Hematopoietic multipotent progenitor cell (in vitro differentiated cells): ENCODE results near the gene SDR9C7. TPM values are rescaled to one million over a fixed set of nuclear protein-coding genes. Genes with fewer than 3 reads are reported as not detected.
"Not testable (repeated sequence)": the region's sequence is repeated elsewhere in the genome, so short reads cannot be mapped to it uniquely, and the experiment has no call there.

ENCODE experiments used
- DNase-seq, 3 donors: peaks; one replicate each; pipeline ENCODE4 v3.0.0-alpha.2; 2011 to 2015; ENCODE audit warnings: low read depth in 2 of 3, low spot score in 2 of 3
- total RNA-seq: library from RNA; depleted of rRNA; stranded (reverse); fragments of >200 nt; gene quantifications from one replicate; pipeline ENCODE4 v1.2.3, GENCODE V29; 2012

SDR9C7 gene
- not detected for total RNA-seq

DNA sequence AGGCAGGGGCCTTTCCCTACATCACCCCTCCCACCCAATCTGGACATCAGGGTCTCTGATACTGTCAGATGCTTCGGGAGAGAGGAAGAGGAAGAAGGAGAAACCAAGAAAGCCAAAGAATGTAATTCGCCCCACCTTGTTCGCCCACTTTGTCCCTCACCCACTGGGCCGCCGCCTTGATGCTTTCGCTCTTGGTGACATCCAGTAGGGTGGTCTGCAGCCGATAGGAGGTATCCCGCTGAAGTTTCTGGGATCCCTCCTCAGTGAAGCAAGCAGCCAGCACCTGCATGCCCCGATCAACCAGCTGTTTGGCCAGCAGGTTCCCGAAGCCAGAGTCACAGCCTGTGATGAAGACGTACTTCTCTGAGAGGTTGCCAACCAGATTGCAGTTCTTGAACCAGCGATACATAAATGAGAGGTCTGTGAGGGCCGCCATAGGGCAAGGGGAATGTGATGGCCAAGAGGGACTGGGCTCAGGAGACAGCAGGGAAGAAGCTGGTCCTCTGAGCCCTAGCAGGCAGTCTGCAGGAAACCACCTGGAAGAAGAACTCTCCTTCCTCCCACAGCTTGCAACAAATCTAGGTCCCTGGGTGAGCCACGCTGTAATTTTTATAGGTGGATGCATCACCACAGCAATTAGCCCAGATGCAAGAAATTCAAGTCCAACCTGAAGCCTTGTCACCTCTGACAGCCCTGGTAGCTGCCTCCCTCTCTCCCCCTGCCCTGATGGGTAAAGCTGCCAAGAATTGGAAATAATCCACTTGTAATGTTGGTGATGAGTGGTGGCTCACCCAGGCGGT is at the start of gene SDR9C7:
SDR9C7 (minus strand) TSS at position 583 of the 800 bp plus-strand sequence; CDS start at position 436, 147 bp downstream.
- no peak for DNase-seq

DNA sequence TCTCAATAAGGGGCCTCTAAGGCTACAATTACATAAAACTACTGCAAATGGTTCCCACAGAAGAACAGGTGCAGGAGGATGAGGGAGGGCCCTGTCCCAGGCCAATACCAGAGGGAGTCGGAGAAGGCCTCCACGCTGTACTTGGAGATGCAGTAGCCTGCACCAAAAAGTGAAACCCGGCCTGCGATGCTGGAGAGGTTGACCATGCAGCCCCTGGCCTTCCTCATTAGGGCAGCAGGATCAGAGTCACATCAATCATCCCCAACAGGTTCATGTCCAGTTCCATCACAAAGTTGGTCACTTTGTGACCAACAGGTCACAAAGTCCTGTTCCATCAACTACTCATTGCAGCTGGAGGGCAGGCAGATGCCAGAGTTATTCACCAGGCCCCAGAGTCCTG is 49.2 kb upstream of the SDR9C7 start:
- DNase-seq = no peak

DNA sequence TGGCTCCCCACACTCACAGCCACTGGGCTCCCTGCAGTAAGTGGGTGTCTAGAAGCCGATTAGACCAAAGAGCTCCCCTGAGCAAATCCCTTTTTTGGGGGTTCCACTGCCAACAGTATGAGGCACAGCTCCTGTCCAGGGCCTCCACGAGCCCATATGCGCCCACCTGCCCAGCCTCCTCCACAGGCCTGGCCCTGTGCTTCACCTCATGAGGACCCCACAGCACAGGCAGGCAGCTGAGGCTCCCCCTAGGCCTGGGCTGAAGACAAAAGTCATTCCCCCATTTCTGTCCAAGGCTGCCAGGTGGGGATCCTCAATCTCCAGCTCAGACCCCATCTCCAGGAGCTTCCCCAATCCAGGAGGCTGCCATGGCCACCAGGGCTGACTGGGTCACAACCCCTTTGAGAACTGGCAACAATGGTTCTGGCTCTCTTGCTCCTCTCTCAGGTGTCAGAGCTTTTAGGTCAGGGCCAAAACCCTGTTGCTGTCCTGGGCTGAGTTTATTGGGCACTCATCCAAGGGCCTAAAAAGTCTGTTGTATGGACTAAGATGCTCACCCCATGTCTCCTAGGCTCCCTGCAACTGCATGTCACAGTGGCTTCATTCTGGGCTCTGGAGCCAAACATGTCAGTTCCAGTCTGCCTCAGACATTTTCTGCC is 48.5 kb upstream of the SDR9C7 start:
- DNase-seq = not testable (repeated sequence)

DNA sequence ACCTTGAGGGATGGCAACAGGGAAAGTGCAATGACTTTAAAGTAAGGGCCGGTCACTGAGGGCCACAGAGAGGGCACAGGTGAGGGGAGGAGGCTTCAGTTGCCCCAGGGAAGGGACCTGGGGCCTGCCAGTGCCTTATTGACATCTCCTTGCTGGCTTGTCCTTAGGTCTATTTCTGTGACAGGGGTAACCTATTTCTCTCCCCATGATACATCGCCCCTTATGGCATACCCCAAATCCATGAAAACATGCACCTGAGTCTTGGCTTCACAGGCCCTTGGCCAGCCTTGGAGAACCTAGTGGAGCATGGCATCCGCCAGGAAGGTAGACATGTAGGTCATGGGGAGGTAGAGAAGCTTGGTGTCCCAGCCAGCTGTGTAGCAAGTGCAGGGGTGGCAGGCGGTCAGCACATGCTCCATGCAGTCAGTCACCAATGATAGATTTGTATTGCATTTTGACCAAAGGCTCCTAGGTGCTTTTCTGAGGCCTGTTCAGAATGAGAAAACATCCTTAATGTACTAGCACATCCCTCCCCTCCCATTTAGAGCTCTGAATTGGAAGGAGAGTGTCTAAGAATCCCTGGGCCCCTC is 46.8 kb upstream of the SDR9C7 start:
- no peak for DNase-seq

DNA sequence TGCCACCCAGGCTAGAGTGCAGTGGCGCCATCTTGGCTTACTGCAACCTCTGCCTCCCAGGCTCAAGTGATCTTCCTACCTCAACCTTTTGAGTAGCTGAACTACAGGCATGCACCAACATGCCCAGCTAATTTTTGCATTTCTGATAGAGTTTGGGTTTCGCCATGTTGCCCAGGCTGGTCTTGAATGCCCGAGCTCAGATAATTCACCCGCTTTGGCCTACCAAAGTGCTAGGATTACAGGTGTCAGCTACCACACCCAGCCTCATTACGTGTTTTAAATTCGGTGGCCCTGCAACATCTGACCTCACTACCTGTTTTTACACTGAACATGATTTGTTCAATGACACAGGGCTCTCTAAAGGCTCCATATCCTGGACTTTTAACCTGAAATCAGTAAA is 46.1 kb upstream of the SDR9C7 start:
- no peak for DNase-seq

DNA sequence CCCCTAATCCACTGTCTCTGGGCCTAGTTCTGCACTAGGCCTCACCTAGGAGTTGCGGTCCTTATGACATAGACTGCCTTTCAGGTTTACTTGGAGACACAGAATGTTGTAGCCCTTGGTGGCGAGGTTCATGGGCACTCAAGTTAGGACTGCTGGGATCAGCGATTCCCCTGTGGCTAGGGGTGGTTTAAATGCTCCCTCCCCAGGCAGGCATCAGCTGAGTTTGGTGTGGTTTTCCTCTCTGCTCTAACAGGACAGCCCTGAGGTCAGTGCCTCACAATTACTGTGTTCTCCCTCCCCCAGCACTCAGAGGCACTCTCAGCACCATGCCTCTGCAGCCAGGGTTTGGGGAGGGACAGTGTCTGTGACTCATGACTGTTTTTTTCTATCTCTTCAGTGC is 45.4 kb upstream of the SDR9C7 start:
- no peak for DNase-seq

DNA sequence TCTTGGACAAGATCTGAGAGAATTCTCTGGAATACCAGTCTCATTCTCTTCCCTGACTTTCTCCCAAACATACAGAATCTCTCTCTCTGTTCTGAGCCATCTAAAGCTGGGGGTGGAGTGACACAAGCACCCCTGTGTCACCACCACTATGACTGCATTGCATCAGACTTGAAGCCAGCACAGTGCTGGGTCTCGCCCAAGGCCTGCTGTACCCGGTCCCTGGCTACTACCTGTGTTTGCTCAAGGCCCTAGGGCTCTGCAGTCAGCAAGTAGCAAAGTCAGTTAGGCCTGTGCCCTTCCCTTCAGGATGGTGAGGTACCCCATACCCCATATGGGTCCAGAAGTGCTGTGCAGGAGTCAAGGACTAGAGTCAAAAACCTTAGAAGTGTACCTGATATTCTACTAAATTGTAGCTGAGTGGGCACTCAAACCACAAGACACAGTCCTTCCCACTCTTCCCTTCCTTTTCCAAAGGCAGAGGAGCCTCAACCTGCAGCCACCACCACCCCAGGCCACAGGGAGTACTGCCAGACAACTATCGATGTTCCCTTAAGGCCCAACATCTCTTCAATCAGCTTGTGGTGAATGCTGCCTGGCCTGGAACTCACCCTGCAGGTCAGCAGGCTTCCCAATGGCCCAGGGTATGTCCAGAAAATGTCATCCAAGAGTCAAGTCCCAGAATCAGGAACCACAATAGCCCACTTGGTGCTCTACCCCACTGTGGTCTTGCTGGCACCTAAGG is 44.4 kb upstream of the SDR9C7 start:
- no peak for DNase-seq

DNA sequence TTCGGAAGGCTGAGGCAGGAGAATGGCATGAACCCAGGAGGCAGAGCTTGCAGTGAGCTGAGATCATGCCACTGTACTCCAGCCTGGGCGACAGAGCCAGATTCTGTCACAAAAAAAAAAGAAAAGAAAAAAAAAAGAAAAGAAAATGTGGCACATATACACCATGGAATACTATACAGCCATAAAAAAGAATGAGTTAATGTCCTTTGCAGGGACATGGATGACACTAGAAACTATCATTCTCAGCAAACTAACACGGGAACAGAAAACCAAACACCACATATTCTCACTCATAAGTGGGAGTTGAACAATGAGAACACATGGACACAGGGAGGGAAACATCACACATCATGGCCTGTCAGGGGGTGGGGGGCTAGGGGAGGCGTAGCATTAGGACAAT is 43.2 kb upstream of the SDR9C7 start:
- not testable (repeated sequence) for DNase-seq

DNA sequence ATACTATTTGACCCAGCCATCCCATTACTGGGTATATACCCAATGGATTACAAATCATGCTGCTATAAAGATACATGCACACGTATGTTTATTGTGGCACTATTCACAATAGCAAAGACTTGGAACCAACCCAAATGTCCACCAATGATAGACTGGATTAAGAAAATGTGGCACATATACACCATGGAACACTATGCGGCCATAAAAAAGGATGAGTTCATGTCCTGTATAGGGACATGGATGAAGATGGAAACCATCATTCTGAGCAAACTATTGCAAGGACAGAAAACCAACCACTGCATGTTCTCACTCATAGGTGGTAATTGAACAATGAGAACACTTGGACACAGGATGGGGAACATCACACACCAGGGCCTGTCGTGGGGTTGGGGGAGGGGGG is 40.0 kb upstream of the SDR9C7 start:
- DNase-seq = not testable (repeated sequence)

DNA sequence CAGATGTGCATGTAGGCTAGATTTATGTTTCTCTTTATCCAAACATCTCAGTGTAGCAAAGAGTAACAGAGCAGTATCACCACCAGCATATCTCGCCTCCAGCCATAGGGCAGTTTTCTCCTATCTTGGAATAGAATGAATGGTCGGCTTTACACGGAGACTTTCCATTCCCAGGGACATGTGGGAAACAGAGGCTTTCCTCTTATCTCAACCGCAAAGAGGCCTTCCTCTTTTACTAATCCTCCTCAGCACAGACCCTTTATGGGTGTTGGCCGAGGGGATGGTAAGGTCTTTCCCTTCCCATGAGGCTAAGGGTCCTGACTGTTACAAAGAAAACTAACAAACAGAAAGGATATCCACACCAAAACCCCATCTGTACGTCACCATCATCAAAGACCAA is 34.7 kb upstream of the SDR9C7 start:
- not testable (repeated sequence) for DNase-seq

DNA sequence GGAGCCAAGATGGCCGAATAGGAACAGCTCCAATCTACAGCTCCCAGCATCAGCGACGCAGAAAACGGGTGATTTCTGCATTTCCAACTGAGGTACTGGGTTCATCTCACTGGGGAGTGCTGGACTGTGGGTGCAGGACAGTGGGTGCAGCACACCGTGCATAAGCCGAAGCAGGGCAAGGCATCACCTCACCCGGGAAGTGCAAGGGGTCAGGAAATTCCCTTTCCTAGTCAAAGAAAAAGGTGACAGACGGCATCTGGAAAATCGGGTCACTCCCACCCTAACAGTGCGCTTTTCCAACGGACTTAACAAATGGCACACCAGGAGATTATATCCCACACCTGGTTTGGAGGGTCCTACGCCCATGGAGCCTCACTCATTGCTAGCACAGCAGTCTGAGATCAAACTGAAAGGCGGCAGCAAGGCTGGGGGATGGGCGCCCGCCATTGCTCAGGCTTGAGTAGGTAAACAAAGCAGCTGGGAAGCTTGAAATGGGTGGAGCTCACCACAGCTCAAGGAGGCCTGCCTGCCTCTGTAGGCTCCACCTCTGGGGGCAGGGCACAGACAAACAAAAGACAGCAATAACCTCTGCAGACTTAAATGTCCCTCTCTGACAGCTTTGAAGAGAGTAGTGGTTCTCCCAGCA is 31.9 kb upstream of the SDR9C7 start:
- DNase-seq = not testable (repeated sequence)

DNA sequence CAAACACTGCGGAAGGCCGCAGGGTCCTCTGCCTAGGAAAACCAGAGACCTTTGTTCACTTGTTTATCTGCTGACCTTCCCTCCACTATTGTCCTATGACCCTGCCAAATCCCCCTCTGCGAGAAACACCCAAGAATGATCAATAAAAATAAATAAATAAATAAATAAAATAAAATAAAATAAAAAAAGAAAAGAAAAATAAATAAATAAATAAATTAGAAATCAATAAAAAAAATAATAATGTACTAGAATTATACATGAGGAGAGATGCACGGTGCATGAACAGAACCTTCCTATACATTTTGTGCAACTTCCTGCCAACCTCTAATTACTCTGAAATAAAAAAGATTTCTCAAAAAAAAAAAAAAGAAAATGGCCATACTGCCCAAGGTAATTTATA is 30.9 kb upstream of the SDR9C7 start:
- not testable (repeated sequence) for DNase-seq

DNA sequence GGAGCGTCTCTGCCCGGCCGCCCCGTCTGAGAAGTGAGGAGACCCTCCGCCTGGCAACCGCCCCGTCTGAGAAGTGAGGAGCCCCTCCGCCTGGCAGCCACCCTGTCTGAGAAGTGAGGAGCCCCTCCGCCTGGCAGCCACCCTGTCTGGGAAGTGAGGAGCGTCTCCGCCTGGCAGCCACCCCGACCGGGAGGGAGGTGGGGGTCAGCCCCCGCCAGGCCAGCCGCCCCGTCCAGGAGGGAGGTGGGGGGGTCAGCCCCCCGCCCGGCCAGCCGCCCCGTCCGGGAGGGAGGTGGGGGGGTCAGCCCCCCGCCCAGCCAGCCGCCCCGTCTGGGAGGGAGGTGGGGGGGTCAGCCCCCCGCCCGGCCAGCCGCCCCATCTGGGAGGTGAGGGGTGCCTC is 29.3 kb upstream of the SDR9C7 start:
- not testable (repeated sequence) for DNase-seq

DNA sequence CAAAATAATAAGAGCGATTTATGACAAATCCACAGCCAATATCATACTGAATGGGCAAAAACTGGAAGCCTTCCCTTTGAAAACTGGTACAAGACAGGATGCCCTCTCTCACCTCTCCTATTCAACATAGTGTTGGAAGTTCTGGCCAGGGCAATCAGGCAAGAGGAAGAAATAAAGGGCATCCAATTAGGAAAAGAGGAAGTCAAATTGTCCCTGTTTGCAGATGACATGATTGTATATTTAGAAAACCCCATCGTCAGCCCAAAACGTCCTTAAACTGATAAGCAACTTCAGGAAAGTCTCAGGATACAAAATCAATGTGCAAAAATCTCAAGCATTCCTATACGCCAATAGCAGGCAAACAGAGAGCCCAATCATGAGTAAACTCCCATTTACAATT is 28.0 kb upstream of the SDR9C7 start:
- not testable (repeated sequence) for DNase-seq

DNA sequence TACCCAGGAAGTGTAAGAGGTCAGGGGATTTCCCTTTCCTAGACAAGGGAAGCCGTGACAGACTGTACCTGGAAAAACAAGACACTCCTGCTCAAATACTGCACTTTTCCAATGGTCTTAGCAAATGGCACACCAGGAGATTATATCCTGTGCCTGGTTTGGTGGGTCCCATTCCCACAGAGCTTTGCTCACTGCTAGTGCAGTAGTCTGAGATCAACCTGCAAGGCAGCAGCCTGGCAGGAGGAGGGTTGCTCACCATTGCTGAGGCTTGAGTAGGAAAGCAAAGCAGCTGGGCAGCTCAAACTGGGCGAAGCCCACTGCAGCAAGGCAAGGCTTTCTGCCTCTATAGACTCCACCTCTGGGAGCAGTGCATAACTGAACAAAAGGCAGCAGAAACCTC is 24.2 kb upstream of the SDR9C7 start:
- DNase-seq = no peak

DNA sequence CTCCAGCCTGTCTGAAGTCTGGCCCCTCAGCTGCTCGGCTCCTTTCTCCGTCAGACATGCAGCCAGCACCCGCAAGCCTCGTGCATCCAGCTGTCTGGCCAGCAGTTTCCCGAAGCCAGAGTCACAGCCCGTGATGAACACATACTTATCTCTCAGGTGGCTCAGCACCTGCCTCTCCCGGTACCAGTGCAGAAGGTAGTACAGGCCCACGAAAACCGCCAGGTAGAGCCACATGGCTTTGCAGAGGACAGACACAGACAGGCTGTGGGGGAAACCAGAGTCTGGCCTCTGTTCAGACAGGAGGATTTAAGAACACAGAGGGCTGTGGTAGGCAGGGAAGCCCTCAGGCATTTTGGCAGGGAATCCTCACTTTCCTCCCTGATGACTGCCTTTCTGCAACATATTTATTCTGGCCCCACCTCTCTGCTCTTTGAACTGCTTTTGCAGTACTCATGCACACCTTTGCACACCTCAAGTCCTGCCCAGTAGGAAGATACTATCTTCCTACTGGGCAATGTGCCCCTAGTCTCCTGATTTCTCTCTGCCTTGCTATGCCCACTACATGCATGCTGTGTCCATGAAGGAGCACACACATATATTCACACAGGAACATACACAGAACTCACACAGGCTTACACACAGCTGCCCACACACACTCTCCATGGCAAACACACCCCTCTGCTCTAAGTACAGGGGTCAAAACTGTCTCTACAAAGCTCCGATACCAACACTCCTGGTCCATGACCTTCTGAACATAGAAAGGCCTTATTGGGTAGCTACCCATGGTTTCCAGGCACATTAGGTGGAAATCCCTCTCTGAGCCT is 23.2 kb upstream of the SDR9C7 start, which contains the start of gene RDH16:
RDH16 (minus strand) TSS at position 380 of the 824 bp plus-strand sequence; CDS start at position 234, 146 bp downstream.
- no peak for DNase-seq

DNA sequence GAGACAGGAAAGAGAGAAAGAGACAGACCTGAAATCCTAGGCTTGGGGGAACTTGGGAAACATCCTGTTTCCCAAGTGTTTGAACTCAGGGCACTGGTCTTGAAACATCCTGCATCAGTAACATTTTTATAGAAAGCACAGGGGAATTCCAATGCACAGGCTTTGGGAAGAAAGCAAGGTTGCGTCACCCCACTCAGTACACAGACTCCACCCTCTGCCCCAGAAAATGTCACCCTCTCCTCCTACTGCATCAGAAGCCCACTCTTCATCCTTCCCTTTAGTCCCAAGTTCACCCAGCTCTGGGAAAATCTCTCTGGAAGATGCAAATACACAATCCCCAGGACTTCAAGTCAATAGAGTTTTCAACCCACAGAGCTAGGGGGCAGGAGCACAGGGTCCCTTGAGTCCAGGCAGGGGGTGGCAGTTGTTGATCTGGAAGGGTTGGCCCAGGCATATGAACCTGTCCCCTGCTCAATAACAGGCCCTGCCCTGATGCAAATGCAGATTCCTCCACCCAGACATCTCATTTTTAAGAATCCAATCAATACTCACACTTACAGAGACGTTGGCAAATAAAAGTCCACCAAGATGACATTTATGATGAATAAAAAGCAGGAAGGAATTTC is 21.5 kb upstream of the SDR9C7 start:
- DNase-seq = no peak

DNA sequence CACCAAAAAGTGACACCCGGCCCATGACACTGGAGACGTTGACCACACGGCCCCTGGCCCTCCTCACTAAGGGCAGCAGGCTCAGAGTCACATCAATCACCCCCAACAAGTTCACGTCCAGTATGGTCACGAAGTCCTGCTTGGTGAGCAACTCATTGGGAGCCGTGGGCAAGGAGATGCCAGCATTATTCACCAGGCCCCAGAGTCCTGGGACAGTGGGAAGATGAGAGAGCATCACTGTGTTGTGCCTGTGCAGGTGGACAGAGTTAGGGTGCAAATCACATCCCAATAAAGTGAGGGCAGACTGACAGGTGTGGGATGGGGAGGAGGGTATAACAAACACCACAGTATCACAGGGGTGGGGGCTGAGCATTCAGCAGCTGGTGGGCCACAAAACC is 20.7 kb upstream of the SDR9C7 start:
- no peak for DNase-seq
